HS-5 (cell line): ENCODE results near the gene CERKL.

ENCODE experiments used
- DNase-seq: peaks from one replicate; pipeline ENCODE4 v3.0.0-alpha.2; 2012; ENCODE audit warnings: low read depth

Gene CERKL

DNA sequence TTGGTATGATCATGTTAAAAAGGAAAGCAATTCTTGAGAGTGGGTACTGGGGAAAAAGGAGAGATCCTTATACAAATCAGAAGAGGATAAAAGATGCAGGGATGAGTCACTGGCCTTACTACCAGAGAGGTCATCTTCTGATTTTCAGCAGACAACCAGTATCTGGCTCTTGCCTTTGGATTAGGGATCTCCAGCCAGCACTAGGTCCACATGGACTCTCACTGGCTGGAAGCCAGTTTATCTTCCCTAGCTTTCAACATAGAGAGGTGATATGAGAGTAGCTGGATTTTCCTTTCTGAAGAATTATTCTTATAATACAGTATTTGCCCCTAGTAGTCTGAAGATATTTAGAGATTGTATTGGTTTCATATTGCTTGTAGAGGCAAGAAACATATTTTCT lies 30.2 kb downstream of the CERKL start:
- DNase-seq, result no peak

DNA sequence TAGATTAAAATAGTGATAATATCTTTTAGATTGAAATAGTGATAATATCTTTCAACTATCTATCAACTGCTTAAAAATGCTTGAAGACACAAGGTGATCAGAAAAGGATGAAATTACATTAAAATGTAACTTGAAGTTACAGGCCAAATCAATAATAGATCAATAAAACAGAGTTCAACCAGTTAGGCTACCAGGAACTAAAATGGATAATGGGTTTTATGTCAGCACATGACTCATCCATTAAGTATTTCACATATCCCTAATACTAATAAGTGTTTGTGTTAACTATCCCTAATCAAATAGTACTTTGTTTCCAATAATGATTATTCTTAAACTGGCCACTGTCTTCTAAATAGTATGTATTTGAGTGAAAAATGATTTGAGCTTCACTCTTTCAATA lies 33.7 kb downstream of the CERKL start:
- DNase-seq, result no peak

DNA sequence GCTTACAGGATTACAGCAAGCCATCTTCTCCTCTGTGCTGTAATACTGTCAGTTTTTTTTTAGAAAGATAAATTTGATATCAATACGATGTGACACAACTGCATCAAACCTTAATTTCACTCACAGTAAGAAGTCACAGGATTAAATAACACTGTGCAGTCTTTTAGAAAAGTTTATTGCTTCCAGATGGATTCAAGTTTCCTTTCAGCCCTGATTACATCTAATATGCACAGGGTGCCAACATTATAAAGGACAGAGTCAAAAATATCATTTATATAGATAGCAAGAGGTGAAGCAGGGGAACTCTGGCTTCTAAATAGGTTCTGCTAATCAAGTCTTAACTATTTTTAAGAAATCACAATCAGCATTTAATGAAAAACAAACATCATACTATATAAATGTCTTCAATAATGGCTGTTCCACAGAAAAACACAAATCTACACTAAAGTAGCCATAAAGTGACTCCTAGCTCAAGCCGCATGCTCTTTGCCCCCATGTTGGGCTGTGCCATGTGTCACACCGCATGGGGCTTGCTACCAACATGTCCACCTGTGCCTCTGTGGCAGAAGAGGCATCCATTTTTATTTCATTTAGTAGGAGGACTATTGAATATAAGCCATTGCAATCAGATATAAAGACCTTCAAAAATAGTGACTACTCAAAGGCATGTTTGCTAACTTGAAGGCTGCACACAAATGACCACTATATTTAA lies 35.0 kb downstream of the CERKL start:
- no peak for DNase-seq

DNA sequence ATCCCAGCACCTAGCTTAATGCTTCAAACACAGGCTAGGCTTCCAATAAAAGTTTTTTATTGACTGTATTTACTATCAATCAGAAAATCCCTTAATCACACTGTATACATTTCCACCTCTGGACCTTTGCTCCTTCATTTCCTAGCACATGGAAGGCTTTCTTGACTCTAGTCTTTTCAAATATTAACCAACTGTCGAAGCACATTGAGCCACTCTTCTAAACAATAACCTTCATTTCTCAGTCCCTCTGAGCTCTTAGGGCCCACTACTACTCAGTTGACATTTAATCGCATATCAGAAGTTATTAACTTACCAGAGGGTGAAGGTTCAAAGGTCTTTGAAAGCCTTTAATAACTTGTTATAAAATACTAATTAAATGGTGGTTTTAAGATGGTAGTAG lies 37.4 kb downstream of the CERKL start:
- DNase-seq, result no peak

DNA sequence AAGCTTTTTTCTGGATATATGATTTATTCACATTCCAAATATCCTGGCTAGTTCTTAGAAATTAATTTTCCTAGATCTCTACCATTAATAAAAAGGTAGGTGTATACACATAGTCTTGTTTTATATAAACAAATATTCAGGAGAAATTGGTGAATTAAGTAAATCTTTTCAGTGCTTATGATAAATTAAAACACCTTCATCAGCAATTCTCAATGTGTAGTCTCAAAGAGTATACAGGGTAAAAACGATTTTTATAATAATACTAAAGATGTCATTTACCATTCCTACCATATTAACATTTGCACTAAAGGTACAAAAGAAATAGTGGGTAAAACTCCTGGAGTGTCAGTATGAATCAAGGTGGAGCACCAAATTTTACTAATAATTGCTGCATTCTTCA lies 40.2 kb downstream of the CERKL start:
- DNase-seq, result no peak

DNA sequence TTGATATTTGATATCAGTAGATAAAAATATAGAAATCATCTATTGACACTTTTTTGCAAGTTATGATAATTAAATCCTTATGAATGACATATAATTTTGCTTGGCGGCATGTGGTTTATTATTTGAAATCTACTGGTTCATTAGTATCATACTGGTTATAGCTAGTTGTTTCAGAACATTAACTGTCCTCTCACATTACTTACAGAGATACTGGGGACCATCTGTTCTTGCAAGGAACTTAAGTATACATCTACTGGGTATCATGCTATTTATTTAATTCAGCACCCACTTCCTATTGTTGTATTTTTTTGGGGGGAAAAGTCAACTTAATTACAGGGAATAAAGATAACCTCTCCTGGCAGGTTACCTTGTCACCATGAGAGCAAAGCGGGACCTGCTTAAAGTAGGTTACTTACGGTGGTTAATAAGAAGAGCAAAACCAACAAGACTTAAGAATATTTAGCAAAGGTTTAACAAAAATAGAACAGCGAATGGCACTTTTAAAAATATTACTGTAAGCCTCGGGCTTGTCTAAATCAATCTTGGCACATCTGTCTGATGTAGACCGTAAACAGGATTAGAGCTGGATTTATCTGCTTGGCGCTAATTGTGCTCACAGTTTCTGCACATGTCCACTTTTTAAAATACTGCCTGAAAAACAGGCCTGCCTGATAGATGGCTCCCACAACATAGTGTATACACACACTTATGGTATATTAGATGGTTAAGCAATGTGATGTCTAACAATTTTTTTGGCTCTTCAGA lies 41.8 kb downstream of the CERKL start:
- DNase-seq, result no peak

DNA sequence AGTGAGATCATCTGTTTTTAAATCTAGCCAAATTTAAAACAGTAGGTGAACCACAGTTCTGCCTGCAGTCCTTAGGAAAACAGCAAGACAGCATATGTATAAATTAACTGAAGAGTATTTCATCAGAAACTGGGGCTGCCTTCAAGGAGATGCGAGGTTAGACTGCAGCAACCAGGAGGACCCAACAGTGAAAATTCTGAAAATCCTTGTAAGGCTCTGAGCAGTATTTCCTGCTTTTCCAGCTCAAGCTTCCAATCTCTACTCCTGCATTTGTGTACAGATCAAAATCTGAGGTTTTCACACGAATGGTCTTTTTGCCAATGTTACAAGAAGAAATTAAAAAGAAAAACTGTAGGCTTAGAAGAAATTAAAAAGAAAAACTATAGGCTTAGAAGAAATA lies 43.7 kb downstream of the CERKL start:
- no peak for DNase-seq

DNA sequence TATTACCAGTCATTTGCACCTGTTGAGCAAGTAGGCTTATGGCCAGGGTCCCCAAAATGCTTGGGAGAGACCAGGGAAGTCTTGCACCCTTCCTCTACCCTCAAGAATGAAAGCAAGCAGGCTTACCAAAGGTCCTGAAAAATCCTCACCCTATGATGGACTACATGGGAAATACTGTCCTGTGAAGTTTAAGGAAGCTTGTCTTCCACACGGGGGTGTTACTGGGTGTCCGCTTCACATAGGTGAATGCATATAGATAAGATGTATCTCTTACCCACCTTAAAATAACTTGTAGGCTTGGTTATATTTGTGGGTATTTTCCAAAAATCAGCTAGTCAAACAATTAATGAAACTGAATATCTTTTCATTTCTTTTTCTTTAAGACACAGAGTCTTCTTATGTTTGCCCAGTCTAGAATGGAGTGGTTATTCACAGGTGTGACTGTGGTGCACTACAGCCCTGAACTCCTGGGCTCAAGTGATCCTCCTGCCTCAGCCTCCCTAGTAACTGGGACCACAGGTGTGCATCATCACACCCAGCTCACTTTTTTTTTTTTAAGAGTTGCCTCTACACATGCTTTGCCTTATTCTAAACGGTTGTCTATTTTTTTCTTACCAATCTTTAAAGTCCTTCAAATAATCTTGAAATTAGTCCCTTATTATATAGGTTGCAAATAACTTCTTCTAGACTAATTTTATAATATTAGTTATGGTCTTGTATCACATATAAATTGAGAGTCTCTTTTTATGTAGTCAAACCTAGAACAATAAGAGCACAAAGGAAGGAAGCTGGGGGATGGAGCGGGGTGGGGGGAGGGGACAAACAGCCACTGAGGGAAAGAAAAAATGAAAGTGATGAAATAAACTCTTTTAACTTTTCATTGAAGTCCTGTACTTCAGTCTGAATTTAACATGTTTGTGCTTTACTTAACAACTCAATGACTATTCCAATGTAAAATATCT lies 49.0 kb downstream of the CERKL start:
- DNase-seq, result no peak

DNA sequence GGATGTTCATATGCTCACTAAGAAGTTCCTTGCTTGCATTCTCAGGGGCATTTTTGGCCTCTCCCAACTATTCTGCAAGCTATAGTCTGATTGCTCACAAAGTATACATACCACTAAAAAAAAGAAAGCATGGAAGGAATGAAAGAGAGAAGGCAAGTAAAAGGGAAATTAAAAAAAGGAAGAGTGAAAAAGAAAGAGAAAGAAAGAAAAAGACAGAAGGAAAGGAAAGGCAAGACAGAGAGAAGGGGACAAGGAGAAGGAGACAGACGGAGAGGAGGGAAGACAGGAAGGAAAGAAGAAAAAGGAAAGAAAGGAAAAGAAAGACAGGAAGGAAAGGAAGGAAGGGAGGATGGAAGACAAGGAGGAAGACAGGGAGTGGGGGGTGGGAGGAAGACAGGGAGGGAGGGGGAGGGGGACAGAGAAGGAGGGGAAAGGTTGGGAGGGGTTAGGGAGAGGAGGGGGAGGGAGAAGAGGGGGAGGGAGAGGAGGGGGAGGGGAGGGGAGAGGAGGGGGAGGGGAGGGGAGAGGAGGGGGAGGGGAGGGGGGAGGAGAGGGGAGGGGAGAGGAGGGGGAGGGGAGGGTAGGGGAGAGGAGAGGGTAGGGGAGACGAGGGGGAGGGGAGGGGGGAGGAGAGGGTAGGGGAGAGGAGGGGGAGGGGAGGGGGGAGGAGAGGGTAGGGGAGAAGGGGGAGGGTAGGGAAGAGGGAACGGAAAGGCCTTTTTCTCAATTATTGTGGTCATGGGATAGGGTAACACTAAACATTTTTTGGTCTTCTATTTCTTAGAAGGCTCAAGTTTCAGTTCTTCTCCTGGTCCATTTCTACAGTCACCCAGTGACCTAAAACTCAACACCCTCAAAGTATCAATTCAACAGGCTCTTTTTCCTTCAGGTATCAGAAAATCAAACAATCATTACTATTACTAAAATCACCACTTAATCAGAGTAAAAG lies 50.7 kb downstream of the CERKL start:
- DNase-seq, result no peak

DNA sequence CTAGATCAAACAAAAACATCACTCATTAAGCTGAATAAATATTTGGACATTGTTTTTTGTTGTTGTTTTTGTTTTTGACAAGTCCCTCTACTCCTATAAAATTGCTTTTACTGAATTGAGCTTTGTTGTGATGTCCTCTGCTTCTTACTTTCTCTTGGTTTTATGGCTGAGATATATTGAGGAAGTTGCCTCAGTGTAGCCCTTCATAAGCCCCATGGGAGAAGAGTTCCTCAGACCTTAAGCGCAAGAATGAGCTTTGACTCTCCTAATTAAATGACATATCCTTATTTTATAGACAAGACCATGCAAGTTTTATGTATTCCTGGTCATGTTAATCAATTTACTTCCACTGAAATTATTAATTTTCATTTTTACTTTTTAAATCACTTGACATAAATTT lies 54.9 kb downstream of the CERKL start:
- no peak for DNase-seq

DNA sequence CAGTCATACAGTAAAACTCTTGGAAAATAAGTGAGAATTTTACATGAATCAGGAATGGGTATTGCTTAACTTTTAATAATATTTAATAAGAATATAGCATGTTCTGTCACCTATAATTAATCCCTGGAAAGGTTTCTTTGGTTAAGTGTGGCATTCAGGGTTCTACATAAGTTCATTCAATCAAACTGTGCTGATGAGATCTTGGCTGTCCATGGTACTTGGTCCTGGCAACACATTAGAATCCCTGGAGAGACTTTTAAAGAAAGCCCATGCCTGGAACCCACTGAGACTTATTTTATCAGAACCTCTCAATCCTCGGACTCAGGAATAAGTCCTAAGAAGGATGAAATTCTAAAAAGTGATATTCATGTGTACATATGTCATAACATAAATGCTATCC lies 60.3 kb downstream of the CERKL start:
- DNase-seq, result no peak

DNA sequence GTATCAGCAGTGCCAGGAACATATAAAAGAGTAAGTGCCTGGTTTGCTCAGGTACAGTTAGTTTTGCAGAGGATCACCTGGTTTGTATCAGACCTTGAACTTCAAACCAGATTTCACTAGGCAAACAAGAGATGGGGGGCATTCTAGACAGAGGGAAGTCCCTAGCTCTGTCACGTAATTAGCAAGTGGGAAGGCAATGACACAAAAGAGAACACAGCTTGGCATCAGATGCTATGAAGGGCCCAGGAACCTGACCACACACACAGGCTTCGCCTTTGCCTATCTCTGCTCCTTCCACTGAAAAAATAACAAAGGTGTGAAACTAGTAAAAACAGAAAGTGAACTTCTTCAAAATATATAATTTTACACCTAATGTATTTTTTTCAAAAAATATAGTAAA lies 62.6 kb downstream of the CERKL start:
- no peak for DNase-seq

DNA sequence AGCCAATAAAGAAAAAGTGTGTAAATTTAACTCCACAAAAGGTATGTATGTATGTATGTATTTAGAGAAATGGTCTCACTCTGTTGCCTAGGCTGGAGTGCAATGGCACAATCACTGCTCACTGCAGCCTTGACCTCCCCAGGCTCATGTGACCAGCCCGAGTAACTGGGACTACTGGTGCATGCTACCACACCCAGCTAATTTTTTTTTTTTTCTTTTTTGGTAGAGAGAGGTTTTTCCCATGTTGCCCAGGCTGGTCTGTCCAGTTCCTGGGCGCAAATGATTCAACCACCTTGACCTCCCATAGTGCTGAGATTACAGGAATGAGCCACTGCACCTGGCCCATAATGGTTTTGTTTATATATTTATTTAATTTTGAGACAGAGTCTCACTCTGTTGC lies 67.1 kb downstream of the CERKL start:
- no peak for DNase-seq

DNA sequence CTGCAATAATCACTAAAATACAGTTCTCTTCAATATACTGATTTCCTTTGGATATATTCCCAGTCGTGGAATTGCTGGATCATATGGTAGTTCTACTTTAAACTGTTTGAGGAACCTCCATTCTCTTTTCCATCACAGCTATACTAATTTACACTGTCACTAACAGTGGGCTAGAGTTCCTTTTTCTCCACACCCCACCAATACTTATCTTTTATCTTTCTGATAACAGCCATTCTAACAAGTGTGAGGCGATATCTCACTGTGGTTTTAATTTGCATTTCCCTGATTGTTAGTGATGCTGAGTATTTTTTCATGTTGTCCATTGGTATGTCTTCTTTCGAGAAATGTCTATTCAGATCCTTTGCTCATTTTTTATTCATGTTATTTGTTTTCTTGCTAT lies 68.4 kb downstream of the CERKL start:
- no peak for DNase-seq

DNA sequence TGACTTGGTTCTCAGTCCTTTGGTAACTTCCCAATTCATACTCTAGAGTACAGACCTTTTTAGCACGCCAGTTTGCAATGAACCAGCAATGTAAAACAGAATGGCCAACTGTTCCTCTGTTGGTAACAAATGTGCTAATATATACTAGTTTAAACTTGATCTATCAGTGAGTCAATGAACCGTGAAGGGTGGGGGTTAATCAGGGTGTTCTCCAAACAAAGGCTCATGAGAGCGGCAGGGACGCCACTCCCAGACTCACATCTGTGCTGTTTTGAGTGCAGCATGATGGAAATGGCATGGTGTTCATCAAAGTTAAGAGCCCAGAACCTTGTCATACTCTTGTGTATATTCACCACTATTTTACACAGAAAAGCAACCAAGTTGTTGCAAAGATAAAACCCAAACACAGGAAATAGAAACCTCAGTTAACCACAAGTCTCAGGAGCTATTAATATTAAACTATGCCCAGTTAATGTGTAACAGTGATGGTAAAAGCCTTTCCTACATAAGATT lies 70.3 kb downstream of the CERKL start:
- no peak for DNase-seq

DNA sequence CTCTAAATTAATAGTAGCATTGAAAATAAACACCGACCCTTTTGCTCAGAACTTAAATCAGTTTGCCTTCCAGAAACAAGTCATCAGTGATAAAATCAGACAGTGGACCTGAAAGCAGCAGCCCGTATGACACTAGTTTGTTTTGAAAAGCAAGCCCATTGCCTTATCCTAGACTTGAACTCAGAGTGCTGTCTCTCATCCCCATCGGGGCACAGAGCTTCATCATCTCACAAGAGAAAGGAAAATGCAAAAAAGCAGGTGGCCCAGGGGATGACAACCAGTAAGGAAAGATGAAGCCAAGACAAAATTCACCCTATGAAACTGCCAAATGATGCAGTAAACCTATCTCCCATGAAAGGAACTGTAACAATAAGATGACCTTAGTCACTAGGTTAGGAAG lies 71.2 kb downstream of the CERKL start:
- no peak for DNase-seq

DNA sequence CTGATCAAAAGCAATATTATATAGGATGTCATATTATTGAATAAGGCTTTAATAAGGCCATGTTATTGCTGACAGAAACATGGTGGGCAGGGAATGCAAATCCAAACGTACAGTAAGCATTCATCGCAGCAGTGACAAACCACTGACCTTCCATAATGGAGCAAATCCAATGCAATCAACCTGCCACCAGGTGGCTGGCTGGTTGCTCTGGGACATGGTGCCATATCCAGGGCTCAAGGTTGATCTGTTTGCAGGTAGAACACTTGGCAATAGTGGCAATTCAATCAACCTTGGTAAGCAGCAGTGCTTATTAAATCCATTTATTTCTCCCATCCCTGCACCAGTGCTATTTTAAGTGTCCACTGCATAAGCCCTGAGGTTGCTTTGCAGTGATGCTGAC lies 75.4 kb downstream of the CERKL start:
- DNase-seq, result no peak

DNA sequence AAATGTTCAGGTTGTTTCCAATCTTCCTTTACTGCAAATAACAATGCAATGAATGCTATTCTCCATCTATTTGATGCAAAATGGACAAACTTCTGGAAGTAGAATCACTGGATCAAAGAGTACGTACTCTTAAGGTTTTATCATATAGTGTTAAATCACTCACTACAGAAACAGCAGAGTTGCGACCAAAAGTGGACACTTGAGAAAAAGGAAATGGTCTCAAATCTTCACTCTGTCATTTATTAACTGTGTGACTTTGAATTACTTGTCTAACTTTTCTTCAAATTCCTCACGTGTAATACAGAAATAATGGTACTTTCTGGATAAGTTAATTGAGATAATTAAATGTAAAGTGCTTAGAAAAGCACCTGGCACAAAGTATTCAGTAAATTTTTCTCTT lies 78.1 kb downstream of the CERKL start:
- DNase-seq, result no peak

DNA sequence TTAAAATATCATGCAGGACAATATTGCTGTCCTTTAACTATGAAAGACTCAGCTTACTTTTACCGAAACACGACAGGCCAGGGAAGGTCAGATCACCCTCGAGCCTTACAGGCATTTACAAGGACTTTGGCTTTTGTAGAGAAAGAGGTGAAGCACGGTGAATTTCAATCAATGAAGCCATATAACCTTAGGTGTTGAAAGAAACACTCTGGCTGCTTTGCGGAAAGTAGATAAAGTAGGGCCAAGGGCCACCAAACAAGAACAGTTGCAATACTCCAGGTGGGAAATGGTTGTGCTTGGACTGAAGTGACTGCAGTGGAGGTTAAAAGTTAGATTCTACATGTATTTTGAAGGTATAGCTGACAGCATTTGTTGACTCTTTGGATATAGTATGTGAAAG lies 80.5 kb downstream of the CERKL start:
- DNase-seq, result no peak

DNA sequence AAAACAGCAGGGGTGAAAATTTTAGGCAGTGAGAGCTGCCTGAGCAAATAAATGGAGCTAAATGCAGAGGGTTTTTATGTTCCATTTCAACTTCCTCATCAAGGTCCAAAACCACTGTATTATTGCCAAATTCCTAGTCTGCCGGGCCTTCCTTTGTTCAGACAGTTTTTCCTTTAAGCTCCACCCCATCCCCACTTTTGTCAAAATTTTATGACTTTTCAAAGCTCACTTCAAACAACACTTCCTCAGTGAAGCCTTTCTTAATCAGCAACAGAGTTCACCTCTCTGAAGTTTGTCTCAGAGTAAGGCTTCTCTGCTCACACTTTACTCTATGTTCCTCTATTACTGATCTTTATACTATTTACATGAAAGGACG lies 81.3 kb downstream of the CERKL start:
- DNase-seq, result no peak

DNA sequence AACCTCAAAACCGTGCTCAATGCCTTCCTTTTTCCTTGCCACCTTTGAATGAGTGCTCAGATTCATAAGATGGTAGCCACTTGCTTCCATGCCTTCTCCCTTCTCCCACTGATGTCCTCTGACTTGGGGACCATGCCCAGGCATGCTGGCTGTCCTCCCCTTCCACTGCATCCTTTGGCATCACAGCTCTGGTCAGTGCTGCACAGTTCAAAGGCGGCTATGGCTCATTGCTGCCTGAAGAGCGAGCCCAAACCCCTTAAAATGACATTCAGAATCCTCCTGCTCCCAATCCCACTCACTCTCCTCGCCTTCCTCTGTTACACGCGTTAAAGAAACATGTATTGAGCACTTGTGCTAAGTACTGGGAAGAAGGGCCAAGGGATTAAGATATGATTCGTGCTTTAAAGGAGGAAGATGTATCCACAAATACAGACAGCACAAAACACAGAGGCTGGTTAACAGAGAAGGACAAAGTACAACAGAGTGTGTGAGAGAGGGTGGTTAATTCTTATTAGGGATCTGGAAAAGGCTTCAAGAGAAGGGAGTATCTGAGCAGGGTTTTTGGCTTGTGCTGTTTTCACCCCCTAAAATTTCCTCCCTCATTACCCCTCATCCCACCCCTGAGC lies 81.8 kb downstream of the CERKL start:
- no peak for DNase-seq
